Immature natural killer cell (primary cell): Measurements from ENCODE around the gene CFAP119. TPM values are rescaled to one million over a fixed set of nuclear protein-coding genes. Genes with fewer than 3 reads are reported as not detected.
A peak's percentile ranks its signal among the peaks of the same experiment; 100 is the strongest.
"Not testable (repeated sequence)": the region's sequence is repeated elsewhere in the genome, so short reads cannot be mapped to it uniquely, and the experiment has no call there.

Experiments
- DNase-seq, 3 donors: peaks; one replicate each; pipeline ENCODE4 v3.0.0; 2022; ENCODE audit warnings: mixed read lengths in 1 of 3
- H3K27ac Mint-ChIP-seq, 6 donors: one replicate each; pipeline ENCODE4 v1.8.0; 2020; ENCODE audit warnings: mixed read lengths in 6 of 6, mild to moderate bottlenecking in 5 of 6, inconsistent platforms in 4 of 6, moderate library complexity in 3 of 6
- H3K27me3 Mint-ChIP-seq, 3 donors: one replicate each; pipeline ENCODE4 v1.8.0; 2020 to 2021; ENCODE audit warnings: low read depth in 3 of 3, mild to moderate bottlenecking in 3 of 3, mixed read lengths in 3 of 3, moderate library complexity in 3 of 3, inconsistent platforms in 1 of 3
- H3K36me3 Mint-ChIP-seq, 3 donors: one replicate each; pipeline ENCODE4 v1.8.0; 2020; ENCODE audit warnings: mixed read lengths in 3 of 3, inconsistent platforms in 2 of 3, mild to moderate bottlenecking in 2 of 3
- H3K4me1 Mint-ChIP-seq, 2 donors: one replicate each; pipeline ENCODE4 v1.8.0; 2020; ENCODE audit warnings: inconsistent platforms in 2 of 2, mild to moderate bottlenecking in 2 of 2, mixed read lengths in 2 of 2, moderate library complexity in 1 of 2
- H3K4me3 Mint-ChIP-seq, 5 donors: one replicate each; pipeline ENCODE4 v1.8.0; 2020; ENCODE audit warnings: mild to moderate bottlenecking in 5 of 5, mixed read lengths in 5 of 5, inconsistent platforms in 3 of 5, moderate library complexity in 3 of 5
- H3K9me3 Mint-ChIP-seq, 6 donors: one replicate each; pipeline ENCODE4 v1.8.0; 2020; ENCODE audit warnings: mild to moderate bottlenecking in 6 of 6, mixed read lengths in 6 of 6, inconsistent platforms in 4 of 6, moderate library complexity in 3 of 6
- polyA plus RNA-seq, 3 donors: library from polyadenylated mRNA; unstranded; fragments of 300-500 nt; fragmentation: Illumina TruSeq; gene quantifications; one replicate each; pipeline ENCODE4 v1.2.3, GENCODE V29; 2021

The CFAP119 gene
- polyA plus RNA-seq: 1 to 10 TPM in 1 of 3 donors, under 1 TPM in 1, not detected in 1; 0.76 to 1.0 TPM

GRCh38 chr16:30761928-30762902 is at the start of gene CFAP119, which contains the start of gene RNF40:
TSS of gene CFAP119 (minus strand) at chr16:30762062. CDS start at chr16:30761748, 314 bp downstream.
TSS of gene RNF40 (plus strand) at chr16:30762322. CDS start at chr16:30762546, 224 bp downstream.
- H3K27me3 Mint-ChIP-seq: peaks cover 7 to 8% (median 8%) of the 10 kb centered on the region in 3 donors
- peak within 1 kb of the TSS; percentile 90 to 95 (median 92) for H3K27ac Mint-ChIP-seq
- DNase-seq: peak; percentile 93 to 96 (median 94)
- H3K4me3 Mint-ChIP-seq: peak within 1 kb of the TSS; percentile 89 to 96 (median 93)
- H3K36me3 Mint-ChIP-seq: peaks cover 11 to 22% (median 15%) of the 10 kb centered on the region in 3 donors
- no peaks in the 10 kb centered on the region for H3K9me3 Mint-ChIP-seq
- H3K4me1 Mint-ChIP-seq: peaks cover 48 to 55% of the 10 kb centered on the region in 2 donors

GRCh38 chr16:30809675-30810074 is 47.8 kb upstream of the CFAP119 start:
- H3K4me1 Mint-ChIP-seq: peaks cover 24 to 30% of the 10 kb centered on the region in 2 donors
- H3K27me3 Mint-ChIP-seq, DNase-seq, H3K4me3 Mint-ChIP-seq, H3K9me3 Mint-ChIP-seq, H3K36me3 Mint-ChIP-seq, H3K27ac Mint-ChIP-seq: not testable (repeated sequence)

- not testable (repeated sequence) for DNase-seq, H3K36me3 Mint-ChIP-seq, H3K9me3 Mint-ChIP-seq, H3K27ac Mint-ChIP-seq, H3K4me3 Mint-ChIP-seq, H3K27me3 Mint-ChIP-seq
- H3K4me1 Mint-ChIP-seq: peaks cover 20 to 24% of the 10 kb centered on the region in 2 donors
Measured at GRCh38 chr16:30808890-30809426, 47.1 kb upstream of the CFAP119 start.

GRCh38 chr16:30808146-30808545 is 46.3 kb upstream of the CFAP119 start:
- DNase-seq: no peak
- Mint-ChIP-seq H3K9me3 (no peaks in the 10 kb centered on the region), H3K36me3 (no peaks in the 10 kb centered on the region), H3K4me1 (peaks cover 17 to 19% of the 10 kb centered on the region in 2 donors), H3K27ac (no peak overlapping the region), H3K4me3 (no peak overlapping the region), H3K27me3 (peaks cover 1 to 7% (median 4%) of the 10 kb centered on the region in 3 donors)

GRCh38 chr16:30805370-30806169 is 43.7 kb upstream of the CFAP119 start:
- H3K27ac Mint-ChIP-seq: peak overlapping the region; percentile 78 to 87 (median 82)
- peak overlapping the region; percentile 78 to 93 (median 86) for H3K4me3 Mint-ChIP-seq
- DNase-seq: peak; percentile 53 to 61 (median 53)
- peaks cover 17 to 19% of the 10 kb centered on the region in 2 donors for H3K4me1 Mint-ChIP-seq
- no peaks in the 10 kb centered on the region for H3K36me3 Mint-ChIP-seq
- H3K27me3 Mint-ChIP-seq: peaks cover 4 to 7% (median 6%) of the 10 kb centered on the region in 3 donors
- no peaks in the 10 kb centered on the region for H3K9me3 Mint-ChIP-seq

GRCh38 chr16:30805056-30805369 is 43.2 kb upstream of the CFAP119 start:
- Mint-ChIP-seq H3K4me1 (peaks cover 17 to 19% of the 10 kb centered on the region in 2 donors), H3K4me3 (peak overlapping the region; percentile 78 to 93 (median 86)), H3K27me3 (peaks cover 4 to 7% (median 6%) of the 10 kb centered on the region in 3 donors), H3K9me3 (no peaks in the 10 kb centered on the region), H3K36me3 (peaks cover 0 to 1% (median 0%) of the 10 kb centered on the region in 3 donors), H3K27ac (peak overlapping the region in 4 of 6 donors; percentile 53 to 82 (median 69))
- peak in 1 of 3 donors; percentile 12 for DNase-seq

GRCh38 chr16:30802936-30803335 is 41.1 kb upstream of the CFAP119 start:
- peak overlapping the region in 1 of 5 donors; percentile 12 for H3K4me3 Mint-ChIP-seq
- peaks cover 17 to 19% of the 10 kb centered on the region in 2 donors for H3K4me1 Mint-ChIP-seq
- no peaks in the 10 kb centered on the region for H3K9me3 Mint-ChIP-seq
- peaks cover 0 to 4% (median 0%) of the 10 kb centered on the region in 3 donors for H3K36me3 Mint-ChIP-seq
- peaks cover 2 to 7% (median 6%) of the 10 kb centered on the region in 3 donors for H3K27me3 Mint-ChIP-seq
- no peak for DNase-seq
- no peak overlapping the region for H3K27ac Mint-ChIP-seq

- H3K36me3 Mint-ChIP-seq: peaks cover 0 to 4% (median 0%) of the 10 kb centered on the region in 3 donors
- DNase-seq: no peak
- no peak overlapping the region for H3K4me3 Mint-ChIP-seq
- H3K27ac Mint-ChIP-seq: peak overlapping the region in 1 of 6 donors; percentile 10
- H3K27me3 Mint-ChIP-seq: peaks cover 0 to 2% (median 0%) of the 10 kb centered on the region in 3 donors
- H3K4me1 Mint-ChIP-seq: no peaks in the 10 kb centered on the region
- H3K9me3 Mint-ChIP-seq: no peaks in the 10 kb centered on the region
Measured at GRCh38 chr16:30797670-30798309, 35.9 kb upstream of the CFAP119 start.

- H3K9me3 Mint-ChIP-seq: no peaks in the 10 kb centered on the region
- no peaks in the 10 kb centered on the region for H3K4me1 Mint-ChIP-seq
- no peak overlapping the region for H3K4me3 Mint-ChIP-seq
- DNase-seq: no peak
- H3K27me3 Mint-ChIP-seq: peaks cover 0 to 3% (median 0%) of the 10 kb centered on the region in 3 donors
- no peaks in the 10 kb centered on the region for H3K36me3 Mint-ChIP-seq
- no peak overlapping the region for H3K27ac Mint-ChIP-seq
Measured at GRCh38 chr16:30794634-30795033, 32.8 kb upstream of the CFAP119 start.

GRCh38 chr16:30793508-30794069 is 31.7 kb upstream of the CFAP119 start:
- no peaks in the 10 kb centered on the region for H3K4me1 Mint-ChIP-seq
- no peaks in the 10 kb centered on the region for H3K9me3 Mint-ChIP-seq
- DNase-seq: no peak
- H3K27me3 Mint-ChIP-seq: peaks cover 0 to 3% (median 0%) of the 10 kb centered on the region in 3 donors
- H3K36me3 Mint-ChIP-seq: no peaks in the 10 kb centered on the region
- no peak overlapping the region for H3K27ac Mint-ChIP-seq
- H3K4me3 Mint-ChIP-seq: no peak overlapping the region

GRCh38 chr16:30787613-30788378 is 25.9 kb upstream of the CFAP119 start:
- Mint-ChIP-seq H3K27ac (no peak overlapping the region), H3K27me3 (peaks cover 3 to 12% (median 7%) of the 10 kb centered on the region in 3 donors), H3K9me3 (no peaks in the 10 kb centered on the region), H3K36me3 (peaks cover 0 to 8% (median 0%) of the 10 kb centered on the region in 3 donors), H3K4me3 (peak overlapping the region; percentile 62 to 85 (median 79)), H3K4me1 (peaks cover 14 to 17% of the 10 kb centered on the region in 2 donors)
- DNase-seq: no peak
